ENCODE results near the gene C1S. TPM values are rescaled to one million over a fixed set of nuclear protein-coding genes. Genes with fewer than 3 reads are reported as not detected.
"Not testable (repeated sequence)": the region's sequence is repeated elsewhere in the genome, so short reads cannot be mapped to it uniquely, and the experiment has no call there.

C1S gene
- total RNA-seq, 1 experiment from 2014 or later, result 68.3 TPM

DNA sequence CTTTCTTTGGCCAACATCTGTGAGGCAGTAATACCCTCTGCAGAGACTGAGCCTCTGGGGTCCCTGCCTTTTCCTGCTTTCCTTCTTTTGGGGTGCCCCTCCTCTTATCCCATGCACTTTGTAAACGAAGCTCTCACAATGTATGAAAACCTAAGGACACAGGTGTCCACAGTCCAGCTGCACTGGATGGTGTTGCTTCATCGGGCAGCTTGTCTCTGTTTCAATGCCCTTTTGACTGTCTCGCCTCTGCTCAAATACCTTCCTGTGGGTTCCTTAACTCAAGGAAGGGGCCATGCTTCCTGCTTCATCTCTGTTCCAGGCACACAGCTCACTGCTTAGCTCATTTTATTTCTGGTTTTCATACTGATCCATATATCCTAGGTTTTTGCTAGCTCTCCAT is 42.1 kb downstream of the C1S start:
- DNase-seq (ENCODE audit: low read depth), result no peak

DNA sequence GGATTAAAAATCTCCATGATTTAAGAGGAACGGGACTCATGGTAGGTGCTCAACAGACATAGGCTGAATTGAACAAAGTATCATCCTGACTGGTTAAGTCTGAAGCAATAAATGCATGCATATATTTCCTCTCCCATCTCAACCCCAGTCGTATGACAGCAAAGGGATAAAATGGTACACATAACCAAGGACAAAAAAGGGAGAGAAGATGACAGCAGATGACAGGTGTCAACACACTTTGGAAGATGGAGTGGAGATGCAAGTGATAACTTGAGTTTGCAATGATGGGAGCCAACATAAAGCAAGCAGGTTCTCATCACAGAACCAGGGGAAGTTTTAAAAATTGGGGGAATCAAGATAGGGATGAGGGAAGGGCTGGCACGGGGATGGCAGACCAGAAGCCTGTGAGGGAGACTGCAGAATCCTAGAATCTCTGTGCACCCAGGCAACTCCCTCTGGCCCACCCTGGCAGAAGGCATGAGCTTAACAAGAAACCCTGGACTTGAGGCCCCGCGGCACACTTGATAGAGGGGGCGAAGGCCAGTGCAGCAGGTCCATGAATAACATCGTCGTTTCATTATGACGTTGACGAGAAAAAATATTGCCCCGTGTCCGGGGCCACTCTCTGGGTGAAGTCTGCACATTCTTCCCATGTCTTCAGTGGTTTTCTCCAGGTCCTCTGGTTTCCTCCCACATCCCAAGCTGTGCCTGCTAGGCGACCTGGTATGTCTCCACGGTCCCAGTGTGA is 43.5 kb downstream of the C1S start:
- DNase-seq (ENCODE audit: low read depth), result no peak

DNA sequence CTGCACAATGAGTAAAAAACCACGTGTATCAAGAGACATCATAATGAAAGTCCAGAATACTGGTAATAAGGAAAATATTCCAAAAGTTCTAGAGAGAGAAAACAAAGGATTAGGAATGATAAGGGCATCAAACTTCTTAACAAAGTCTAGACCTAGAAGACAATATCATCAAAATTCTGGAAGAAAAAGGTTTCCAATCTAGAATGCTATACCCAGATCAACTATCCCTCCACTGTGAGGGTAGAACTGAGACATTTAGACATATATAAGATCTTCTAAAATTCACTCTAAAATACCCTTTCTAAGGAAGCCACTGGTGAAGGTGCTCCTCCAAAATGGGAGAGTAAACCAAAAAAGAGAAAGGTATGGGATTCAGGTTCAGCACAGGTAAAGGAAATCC is 45.6 kb downstream of the C1S start:
- no peak for DNase-seq (ENCODE audit: low read depth)

DNA sequence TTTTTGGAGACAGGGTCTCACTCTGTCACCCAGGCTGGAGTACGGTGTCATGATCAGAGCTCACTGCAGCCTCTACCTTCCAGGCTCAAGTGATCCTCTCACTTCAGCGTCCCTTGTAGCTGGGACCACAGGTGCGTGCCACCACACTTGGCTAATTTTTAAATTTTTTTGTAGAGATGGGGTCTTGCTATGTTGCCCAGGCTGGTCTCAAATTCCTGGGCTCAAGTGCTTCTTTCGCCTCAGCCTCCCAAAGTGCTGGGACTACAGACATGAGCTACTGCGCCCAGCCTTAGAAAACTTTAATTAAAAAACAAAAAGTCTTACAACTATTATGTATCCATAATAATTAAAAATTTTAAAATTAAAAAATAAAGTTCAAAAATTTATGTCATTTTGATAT is 46.7 kb downstream of the C1S start:
- not testable (repeated sequence) for DNase-seq (ENCODE audit: low read depth)

DNA sequence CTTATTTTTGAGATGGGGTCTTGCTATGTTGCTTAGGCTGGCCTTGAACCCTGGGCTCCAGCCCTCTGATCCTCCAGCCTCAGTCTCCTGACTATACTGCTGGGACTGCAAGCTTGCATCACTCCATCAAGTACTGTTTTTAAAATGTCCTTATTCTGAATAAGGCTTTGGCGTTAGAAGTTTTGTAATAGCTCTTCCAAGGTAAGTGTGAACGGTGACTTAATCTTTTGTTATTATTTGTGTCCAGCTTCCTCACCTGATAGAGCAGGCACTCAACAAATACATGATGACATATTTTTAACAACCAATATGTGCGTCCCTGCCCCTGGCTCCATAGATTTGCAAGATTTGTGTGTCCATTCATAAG is 47.1 kb downstream of the C1S start:
- no peak for DNase-seq (ENCODE audit: low read depth)

DNA sequence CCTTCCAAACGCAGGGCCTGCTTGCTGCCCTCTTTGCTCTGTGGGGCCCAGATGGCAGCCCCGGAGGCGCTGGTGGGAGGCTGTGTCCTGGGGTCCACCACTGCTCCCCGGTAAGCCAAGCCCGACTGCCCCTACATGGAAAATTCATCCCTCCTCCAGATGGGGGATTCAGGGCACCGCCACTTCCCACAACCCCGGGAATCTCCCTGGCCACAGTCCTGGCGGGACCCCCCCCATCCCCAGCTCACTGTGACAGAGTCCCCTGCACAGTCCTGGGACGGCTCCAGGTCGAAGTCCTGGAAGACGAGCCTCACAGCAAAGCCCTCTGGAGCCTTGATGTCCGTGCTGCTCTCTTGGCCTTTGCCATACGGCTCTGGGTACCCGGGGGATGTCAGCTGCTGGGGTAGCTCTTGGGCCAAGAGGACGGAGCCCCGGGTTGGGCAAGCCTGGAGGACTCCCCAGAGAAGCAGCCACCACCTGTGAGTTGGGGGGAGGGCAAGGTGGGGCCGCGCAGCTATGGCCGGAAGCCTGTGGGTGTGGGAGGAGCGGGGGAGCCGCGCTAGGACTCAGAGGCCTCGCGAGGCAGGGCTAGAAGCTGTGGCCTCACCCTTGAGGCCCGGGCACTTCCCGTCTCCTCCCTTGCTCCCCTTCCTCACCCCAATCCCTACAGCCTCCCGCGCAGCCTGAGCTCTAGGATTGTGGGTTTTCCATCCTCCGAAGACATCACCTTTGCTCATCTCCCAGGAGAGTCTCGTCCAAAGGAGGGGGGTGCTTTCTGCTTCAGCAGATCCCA is 47.7 kb downstream of the C1S start:
- DNase-seq (ENCODE audit: low read depth), result peak; percentile 84

DNA sequence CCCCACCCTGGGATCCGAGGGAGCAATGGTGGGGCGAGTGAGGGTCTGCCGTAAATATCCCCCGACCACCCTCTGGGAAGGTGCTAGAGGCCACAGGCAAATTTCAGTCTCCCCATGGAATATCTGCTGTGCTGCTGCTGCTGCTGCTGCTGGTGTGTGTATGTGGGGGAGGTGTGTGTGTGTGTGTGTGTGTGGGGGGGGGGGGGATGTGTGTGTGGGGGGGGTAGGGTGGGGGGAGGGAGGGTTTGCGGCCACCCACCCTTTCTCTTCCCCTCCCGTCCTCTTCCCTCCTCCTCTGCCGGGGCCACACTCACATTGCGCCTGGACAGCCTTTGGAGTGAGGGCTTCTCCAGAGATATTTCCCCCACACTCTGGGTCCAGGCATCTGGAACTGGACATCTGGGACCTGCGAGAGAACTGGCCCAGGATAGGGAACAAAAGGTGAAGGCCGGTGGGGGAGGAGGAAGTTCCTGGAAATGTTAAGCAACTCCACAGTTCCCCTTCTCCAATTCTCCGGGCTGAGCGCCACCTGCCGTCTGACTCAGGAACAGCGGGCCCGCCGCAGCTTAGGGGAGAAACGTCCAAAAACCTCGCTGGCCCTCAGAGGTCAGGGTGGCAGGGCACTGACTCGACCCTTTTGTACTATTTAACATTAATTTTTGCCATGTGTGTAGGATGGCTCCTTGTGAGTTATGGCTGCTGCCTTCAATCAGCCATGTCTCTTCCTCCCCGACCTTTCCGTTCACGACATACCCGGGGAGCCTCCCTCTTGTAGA is 48.5 kb downstream of the C1S start, which contains the start of gene C1RL:
Gene C1RL (minus strand): TSS at position 419 of the 776 bp plus-strand sequence. CDS start 34 bp downstream, at position 385.
- DNase-seq (ENCODE audit: low read depth), result peak; percentile 85

DNA sequence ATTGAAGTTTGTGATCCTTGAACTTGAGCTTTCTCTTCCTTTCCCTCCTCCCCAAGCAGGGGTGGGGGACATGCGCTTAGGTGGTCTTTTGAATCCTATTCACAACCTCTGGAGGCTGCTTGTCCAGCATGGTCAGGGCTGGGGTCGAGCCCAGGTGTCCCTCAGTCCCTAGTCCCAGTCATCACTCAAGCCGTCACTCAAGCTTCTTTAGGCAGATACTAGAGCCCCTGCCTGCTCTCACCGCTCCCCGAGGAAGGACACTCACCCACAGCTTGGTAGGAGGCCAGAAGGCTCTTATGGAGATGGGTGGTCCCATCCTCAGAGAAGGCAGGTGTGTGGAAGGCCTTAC is 49.0 kb downstream of the C1S start:
- no peak for DNase-seq (ENCODE audit: low read depth)

DNA sequence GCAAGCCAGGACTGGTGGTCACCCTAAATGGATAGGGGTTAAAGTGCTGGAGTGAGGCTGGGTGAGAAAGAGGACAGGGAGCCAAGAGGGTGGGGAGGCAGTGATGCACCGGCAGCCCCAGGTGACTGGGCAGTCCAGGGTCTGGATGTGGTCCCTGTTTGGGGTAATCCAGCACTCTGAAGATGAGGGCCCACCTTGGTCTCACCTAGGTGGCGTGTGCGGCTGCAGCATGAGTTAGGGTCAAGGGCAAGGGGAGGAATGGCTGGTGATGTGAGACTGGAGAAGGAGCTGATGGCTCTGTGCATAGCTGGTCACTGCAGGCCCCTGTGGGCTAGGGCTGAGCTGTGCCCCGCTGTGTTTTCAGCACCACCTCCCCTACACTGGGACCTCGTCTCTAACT is 50.1 kb downstream of the C1S start:
- no peak for DNase-seq (ENCODE audit: low read depth)

DNA sequence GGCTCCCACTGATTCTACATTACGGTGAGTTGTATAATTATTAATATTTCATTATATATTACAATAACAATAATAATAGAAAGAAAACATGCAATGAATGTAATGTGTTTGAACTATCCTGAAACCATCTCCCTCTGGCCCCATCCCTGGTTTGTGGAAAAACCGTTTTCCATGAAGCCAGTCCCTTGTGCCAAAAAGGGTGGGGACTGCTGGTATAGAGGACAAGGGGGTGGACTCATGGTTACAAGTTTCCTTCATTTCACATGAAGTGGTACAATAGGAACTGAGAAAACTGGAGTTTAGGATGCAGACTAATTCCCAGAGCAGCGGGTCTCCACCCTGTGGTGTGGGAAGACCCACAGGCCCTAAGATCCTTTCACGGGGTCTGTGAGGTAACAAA is 51.5 kb downstream of the C1S start:
- DNase-seq (ENCODE audit: low read depth), result no peak

DNA sequence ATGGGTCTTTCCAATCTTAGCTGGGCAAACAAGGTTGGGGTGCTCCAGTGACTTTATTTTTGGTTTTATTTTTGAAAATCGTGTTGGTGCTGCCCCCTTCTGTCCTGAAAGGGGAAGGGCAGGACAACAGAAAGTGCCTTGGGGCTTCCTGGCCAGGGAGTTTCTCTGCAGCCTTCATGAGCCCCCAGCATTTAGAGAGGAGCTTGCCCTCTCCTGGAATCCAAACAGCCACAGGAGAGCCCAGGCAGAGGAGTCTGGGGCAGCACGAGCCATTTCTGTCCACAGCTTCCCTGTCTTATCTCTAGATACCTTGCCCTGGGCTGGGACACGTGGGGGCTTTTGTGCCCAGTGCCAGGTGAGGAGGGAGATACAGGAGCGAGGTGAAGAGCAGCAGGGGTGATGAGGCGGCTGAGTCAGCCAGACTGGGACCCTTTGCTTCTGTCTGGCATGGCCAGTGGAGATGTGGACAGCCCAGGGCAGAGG is 52.9 kb downstream of the C1S start:
- DNase-seq (ENCODE audit: low read depth), result peak; percentile 37

DNA sequence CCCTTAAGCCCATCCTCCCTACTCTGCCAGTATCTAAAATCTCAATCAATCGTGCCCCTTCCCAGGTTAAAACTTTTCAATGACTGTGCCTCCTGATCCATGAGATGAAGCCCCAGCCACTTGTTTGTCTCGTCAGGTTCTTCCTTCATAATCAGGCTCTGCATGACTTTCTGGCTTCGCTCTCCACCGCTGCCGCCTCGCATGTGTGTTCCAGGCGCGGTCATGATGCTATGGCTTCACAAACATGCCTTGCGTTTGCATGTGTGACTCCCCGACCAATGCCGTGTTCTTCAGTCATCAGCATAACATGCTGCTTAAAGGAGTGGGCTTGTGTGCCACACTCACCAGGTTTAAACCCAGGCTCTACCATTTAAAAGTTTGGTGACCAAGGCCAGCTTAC is 53.5 kb downstream of the C1S start:
- no peak for DNase-seq (ENCODE audit: low read depth)

DNA sequence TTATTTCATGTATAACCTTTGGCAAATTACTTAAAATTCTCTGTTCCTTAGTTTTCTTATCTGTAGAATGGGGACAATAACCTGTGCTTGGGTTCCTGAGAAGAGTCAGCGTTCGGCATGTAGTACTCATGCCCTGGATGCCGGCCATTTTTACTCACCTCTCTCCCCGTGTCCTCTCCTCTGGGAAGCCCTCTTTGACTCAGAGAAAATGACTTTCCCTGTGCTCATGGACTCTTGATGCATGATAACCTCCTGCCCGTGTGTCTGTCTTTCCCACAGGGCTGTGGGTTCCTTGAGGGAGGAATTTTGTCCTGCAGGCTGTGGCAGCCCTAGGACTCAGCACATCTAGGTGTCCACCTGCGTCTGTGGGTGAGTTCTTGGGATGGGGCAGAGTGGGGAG is 54.3 kb downstream of the C1S start:
- DNase-seq (ENCODE audit: low read depth), result no peak

DNA sequence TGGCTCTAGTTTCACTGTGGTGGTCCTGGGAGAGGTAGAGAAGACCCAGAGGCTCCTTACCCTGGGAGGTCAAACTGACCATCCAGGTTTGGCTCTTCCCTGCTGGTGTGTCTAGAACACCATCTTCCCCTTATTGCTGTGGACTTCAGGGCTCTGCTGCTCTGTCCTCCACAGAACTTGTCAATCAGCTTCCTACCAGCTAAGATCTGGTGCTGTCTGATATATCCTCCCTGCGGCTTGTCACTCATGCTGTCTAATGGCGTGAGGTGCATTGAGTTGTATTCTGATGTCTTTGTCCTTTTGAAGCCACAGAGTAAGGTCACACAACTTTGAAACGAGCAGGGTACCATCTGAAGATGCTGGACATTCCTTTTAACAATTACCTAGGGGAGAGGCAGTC is 55.7 kb downstream of the C1S start:
- DNase-seq (ENCODE audit: low read depth), result no peak

DNA sequence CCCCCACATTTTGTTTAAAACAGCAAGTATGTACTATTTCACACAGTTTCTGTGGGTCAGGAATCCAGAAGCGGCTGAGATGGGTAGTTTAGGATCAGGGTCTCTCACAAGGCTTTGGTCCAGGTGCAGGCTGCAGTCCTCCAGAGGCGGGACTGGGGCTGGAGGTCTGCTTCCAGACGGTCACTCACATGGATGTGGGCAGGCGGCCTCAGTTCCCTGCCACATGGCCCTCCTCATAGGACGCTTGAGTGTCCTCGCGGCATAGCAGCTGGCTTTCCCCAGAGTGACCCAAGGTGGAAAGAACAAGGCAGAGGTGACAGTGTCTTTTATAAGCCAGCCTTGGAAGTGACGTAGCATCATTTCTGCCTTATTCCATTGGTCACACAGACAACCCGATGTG is 56.4 kb downstream of the C1S start:
- DNase-seq (ENCODE audit: low read depth), result no peak

DNA sequence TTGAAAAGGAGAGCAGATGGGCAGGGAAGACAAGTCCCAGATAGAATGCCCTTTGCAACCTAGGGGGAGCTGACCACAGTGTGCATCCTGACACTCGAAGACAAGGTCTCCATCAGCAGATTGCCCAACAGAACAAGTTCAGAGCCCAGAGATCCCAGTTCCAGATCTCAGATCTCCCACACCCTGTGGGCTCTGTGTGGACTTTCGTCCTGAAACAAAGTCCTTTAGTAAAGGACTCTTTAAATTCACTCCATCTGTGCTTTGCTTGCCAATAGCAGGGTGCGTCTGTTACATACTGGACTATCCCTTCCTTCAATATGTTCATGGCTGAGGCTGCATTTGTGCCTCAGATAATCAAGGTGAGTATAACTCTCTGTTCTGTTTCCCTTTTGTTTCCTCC is 57.2 kb downstream of the C1S start:
- no peak for DNase-seq (ENCODE audit: low read depth)

DNA sequence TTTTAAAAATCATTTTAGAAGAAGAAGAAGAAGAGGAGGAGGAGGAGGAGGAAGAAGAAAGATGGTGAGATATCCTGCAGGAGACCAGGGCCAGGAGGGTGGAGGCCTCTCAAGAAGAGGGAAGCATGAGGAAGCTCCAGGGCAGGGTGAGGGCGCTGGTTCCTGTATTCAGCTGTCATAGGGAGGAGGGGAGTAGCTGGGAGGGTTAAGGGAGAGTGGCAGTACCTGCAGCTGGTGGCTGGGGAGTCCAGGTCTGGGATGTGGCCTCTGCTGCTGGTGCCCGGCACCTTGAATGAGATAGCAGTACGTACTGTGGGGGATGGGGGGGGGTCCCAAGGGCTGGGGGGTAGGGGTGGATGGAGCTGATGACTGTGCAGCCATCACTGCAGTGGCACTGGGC is 58.4 kb downstream of the C1S start:
- no peak for DNase-seq (ENCODE audit: low read depth)

DNA sequence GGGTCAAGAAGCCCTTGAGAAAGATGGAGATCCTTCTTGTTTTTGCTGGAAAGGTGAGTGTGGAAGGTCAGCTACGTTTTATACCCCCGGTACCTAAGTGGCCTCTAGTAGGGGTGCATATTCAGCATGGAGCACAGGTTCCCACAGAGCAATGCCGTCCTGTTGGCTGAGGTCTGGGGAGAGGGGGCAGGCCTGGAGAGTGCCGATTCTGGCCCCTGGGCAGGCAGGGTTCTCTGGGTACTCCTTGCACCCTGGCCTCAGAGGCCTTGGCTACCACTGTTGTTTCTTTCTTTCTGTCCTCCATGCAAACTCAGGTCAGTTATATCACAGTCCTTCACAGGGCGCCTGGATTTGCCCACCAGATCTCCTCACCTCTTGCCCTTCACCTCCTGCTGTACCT is 59.6 kb downstream of the C1S start:
- no peak for DNase-seq (ENCODE audit: low read depth)
